Endodermal cell (in vitro differentiated cells): ENCODE results near the gene SKP2. TPM values are rescaled to one million over a fixed set of nuclear protein-coding genes. Genes with fewer than 3 reads are reported as not detected.
"Not testable (repeated sequence)": the region's sequence is repeated elsewhere in the genome, so short reads cannot be mapped to it uniquely, and the experiment has no call there.

ENCODE experiments used
- DNase-seq: peaks from one replicate; pipeline ENCODE4 v3.0.0-alpha.2; 2017
- H3K27ac ChIP-seq: 2 replicates; pipeline ENCODE4 v1.5.1; 2013; ENCODE audit warnings: mild to moderate bottlenecking, low read depth, low read length, moderate library complexity
- H3K27me3 ChIP-seq: 2 replicates; pipeline ENCODE4 v1.6.1; 2013; ENCODE audit warnings: mild to moderate bottlenecking, low read length, moderate library complexity; ENCODE audit not compliant: insufficient read depth, control insufficient read depth, poor library complexity, severe bottlenecking
- H3K36me3 ChIP-seq: 2 replicates; pipeline ENCODE4 v1.7.0; 2013; ENCODE audit warnings: mild to moderate bottlenecking, low read length, moderate library complexity; ENCODE audit not compliant: control insufficient read depth, insufficient read depth
- H3K4me1 ChIP-seq: one replicate; pipeline ENCODE4 v1.7.0; 2013; ENCODE audit warnings: low read length; ENCODE audit not compliant: control insufficient read depth, insufficient read depth
- H3K4me3 ChIP-seq: 2 replicates; pipeline ENCODE4 v1.5.1; 2013; ENCODE audit warnings: mild to moderate bottlenecking, low read length, moderate library complexity
- H3K9ac ChIP-seq: 2 replicates; pipeline ENCODE4 v1.6.1; 2013; ENCODE audit warnings: mild to moderate bottlenecking, low read length, moderate library complexity; ENCODE audit not compliant: poor library complexity, severe bottlenecking; ENCODE audit errors: extremely low read depth
- H3K9me3 ChIP-seq: 2 replicates; pipeline ENCODE4 v1.6.1; 2013; ENCODE audit warnings: mild to moderate bottlenecking, low read length, moderate library complexity; ENCODE audit not compliant: control insufficient read depth
- H3K27ac Mint-ChIP-seq: 2 replicates; pipeline ENCODE4 v1.8.0; 2020; ENCODE audit warnings: mixed read lengths
- H3K27me3 Mint-ChIP-seq: 2 replicates; pipeline ENCODE4 v1.8.0; 2021; ENCODE audit warnings: mild to moderate bottlenecking, mixed read lengths; ENCODE audit not compliant: insufficient read depth
- H3K36me3 Mint-ChIP-seq: 2 replicates; pipeline ENCODE4 v1.8.0; 2020; ENCODE audit warnings: low read depth, mixed read lengths
- H3K4me1 Mint-ChIP-seq: 2 replicates; pipeline ENCODE4 v1.8.0; 2020; ENCODE audit warnings: mixed read lengths
- H3K4me3 Mint-ChIP-seq: 2 replicates; pipeline ENCODE4 v1.8.0; 2020; ENCODE audit warnings: mild to moderate bottlenecking, moderate library complexity, mixed read lengths
- H3K9me3 Mint-ChIP-seq: 2 replicates; pipeline ENCODE4 v1.8.0; 2020; ENCODE audit warnings: mild to moderate bottlenecking, mixed read lengths
- WGBS, 2 experiments: methylation state at CpG; one replicate each; pipeline versions ENCODE4 v1.1.5 to v1.1.7; 2013; ENCODE audit warnings: missing lambda C conversion rate in 2 of 2, mixed read lengths in 1 of 2; ENCODE audit not compliant: insufficient coverage in 1 of 2, insufficient read length in 1 of 2; 5-methylcytosine and 5-hydroxymethylcytosine counted together
- total RNA-seq, 2 donors: library from RNA; stranded (reverse); fragmentation: NEBNext Ultra II Directional in 1 of 2; extraction: Animal tissue kit (Norgen Biotek cat#: 25700) in 1 of 2; gene quantifications; 2 replicates in 1 of 2; 3 replicates in 1 of 2; pipeline ENCODE4 v1.2.1, GENCODE V29; 2021
- TF ChIP-seq, protein P1 (sequence below): fragments of 200-600 bp; sonication (generic); conservative IDR thresholded peaks from 2 replicates; pipeline ENCODE4 v1.5.0; 2021; ENCODE audit warnings: antibody characterized with exemption, mild to moderate bottlenecking

The SKP2 gene
- total RNA-seq, 2 donors from 2014 or later: 82.2 to 91.1 TPM

- peaks cover 21% of the 10 kb centered on the region for H3K9me3 ChIP-seq
- 96% methylated on average over 5 of the region's 5 CpGs; no CpG with 5 or more reads in 1 of the 2 experiments for WGBS, 2 experiments
- no peak for DNase-seq
- H3K27ac ChIP-seq: no peak overlapping the region
- no peaks in the 10 kb centered on the region for H3K4me1 Mint-ChIP-seq
- H3K27ac Mint-ChIP-seq: no peak overlapping the region
- H3K9ac ChIP-seq: no peak overlapping the region
- no peaks in the 10 kb centered on the region for H3K4me1 ChIP-seq
- H3K27me3 Mint-ChIP-seq: no peaks in the 10 kb centered on the region
- no peak overlapping the region for H3K4me3 Mint-ChIP-seq
- peaks cover 30% of the 10 kb centered on the region for H3K9me3 Mint-ChIP-seq
- H3K36me3 Mint-ChIP-seq: peaks cover 52% of the 10 kb centered on the region
- H3K36me3 ChIP-seq: peaks cover 45% of the 10 kb centered on the region
- H3K4me3 ChIP-seq: no peak overlapping the region
- TF ChIP-seq, protein P1, sequence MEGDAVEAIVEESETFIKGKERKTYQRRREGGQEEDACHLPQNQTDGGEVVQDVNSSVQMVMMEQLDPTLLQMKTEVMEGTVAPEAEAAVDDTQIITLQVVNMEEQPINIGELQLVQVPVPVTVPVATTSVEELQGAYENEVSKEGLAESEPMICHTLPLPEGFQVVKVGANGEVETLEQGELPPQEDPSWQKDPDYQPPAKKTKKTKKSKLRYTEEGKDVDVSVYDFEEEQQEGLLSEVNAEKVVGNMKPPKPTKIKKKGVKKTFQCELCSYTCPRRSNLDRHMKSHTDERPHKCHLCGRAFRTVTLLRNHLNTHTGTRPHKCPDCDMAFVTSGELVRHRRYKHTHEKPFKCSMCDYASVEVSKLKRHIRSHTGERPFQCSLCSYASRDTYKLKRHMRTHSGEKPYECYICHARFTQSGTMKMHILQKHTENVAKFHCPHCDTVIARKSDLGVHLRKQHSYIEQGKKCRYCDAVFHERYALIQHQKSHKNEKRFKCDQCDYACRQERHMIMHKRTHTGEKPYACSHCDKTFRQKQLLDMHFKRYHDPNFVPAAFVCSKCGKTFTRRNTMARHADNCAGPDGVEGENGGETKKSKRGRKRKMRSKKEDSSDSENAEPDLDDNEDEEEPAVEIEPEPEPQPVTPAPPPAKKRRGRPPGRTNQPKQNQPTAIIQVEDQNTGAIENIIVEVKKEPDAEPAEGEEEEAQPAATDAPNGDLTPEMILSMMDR: no peak
- no peaks in the 10 kb centered on the region for H3K27me3 ChIP-seq
Observed at GRCh38 chr5:36193746-36194145, 41.8 kb downstream of the SKP2 start.

GRCh38 chr5:36198281-36198680, 46.4 kb downstream of the SKP2 start:
- Mint-ChIP-seq H3K36me3 (peaks cover 19% of the 10 kb centered on the region), H3K27me3 (no peaks in the 10 kb centered on the region), H3K27ac (no peak overlapping the region), H3K4me1 (no peaks in the 10 kb centered on the region), H3K4me3 (no peak overlapping the region), H3K9me3 (no peaks in the 10 kb centered on the region)
- H3K27me3 ChIP-seq: no peaks in the 10 kb centered on the region
- H3K9me3 ChIP-seq: no peaks in the 10 kb centered on the region
- TF ChIP-seq, protein P1: no peak
- no peak overlapping the region for H3K27ac ChIP-seq
- no peaks in the 10 kb centered on the region for H3K4me1 ChIP-seq
- no peak overlapping the region for H3K9ac ChIP-seq
- DNase-seq: no peak
- no peak overlapping the region for H3K4me3 ChIP-seq
- H3K36me3 ChIP-seq: peaks cover 30% of the 10 kb centered on the region

DNA sequence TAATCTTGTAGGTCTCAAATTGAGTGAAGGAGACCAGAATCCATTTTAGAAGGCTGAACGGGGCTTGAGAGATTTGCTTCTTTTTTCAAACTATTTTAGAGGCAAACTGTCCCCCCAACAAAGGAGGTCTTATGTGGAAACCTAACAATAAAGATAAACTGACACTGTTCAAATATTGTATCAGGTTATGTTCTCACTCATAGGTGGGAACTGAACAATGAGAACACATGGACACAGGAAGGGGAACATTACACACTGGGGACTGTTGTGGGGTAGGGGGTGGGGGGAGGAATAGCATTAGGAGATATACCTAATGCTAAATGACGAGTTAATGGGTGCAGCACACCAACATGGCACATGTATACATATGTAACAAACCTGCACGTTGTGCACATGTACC, 46.9 kb downstream of the SKP2 start:
- not testable (repeated sequence) for H3K4me1 ChIP-seq, H3K27ac ChIP-seq, DNase-seq, H3K27me3 Mint-ChIP-seq, H3K4me3 ChIP-seq, H3K27ac Mint-ChIP-seq, H3K4me3 Mint-ChIP-seq, H3K9me3 ChIP-seq, H3K27me3 ChIP-seq, H3K4me1 Mint-ChIP-seq, H3K9me3 Mint-ChIP-seq, H3K9ac ChIP-seq
- 94 to 100% methylated on average over 1 of the region's 3 CpGs for WGBS, 2 experiments
- peaks cover 16% of the 10 kb centered on the region for H3K36me3 Mint-ChIP-seq
- H3K36me3 ChIP-seq: peaks cover 30% of the 10 kb centered on the region

DNA sequence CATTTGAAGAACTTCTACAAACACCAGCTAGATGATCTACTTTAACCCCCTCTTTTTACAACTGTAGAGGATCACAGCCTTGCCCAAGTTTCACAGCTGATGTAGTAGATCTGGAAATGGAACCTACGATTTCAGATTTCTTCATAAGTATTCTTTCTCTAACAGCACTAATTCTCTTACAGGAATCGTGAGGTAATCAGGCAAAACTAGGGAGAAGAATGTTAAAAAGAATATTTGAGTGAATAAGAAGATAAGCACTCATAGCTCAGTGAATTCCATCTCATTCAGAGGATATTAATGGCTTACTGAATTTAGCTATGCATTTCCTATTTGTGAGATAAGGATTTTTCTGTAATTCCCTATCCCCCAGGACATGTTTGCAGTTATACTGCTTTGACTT, 47.7 kb downstream of the SKP2 start:
- Histone ChIP-seq H3K9ac (no peak overlapping the region), H3K9me3 (no peaks in the 10 kb centered on the region), H3K27ac (no peak overlapping the region), H3K36me3 (peaks cover 25% of the 10 kb centered on the region), H3K4me1 (no peaks in the 10 kb centered on the region), H3K27me3 (no peaks in the 10 kb centered on the region), H3K4me3 (no peak overlapping the region)
- WGBS, 2 experiments: 82% methylated on average over 2 of the region's 2 CpGs; no CpG with 5 or more reads in 1 of the 2 experiments
- no peak for DNase-seq
- H3K27me3 Mint-ChIP-seq: no peaks in the 10 kb centered on the region
- no peaks in the 10 kb centered on the region for H3K9me3 Mint-ChIP-seq
- peaks cover 13% of the 10 kb centered on the region for H3K36me3 Mint-ChIP-seq
- no peaks in the 10 kb centered on the region for H3K4me1 Mint-ChIP-seq
- no peak overlapping the region for H3K4me3 Mint-ChIP-seq
- no peak overlapping the region for H3K27ac Mint-ChIP-seq
- TF ChIP-seq, protein P1: no peak
